Cardiac muscle cell (in vitro differentiated cells and primary cell): Measurements from ENCODE around the gene SDC1. TPM values are rescaled to one million over a fixed set of nuclear protein-coding genes. Genes with fewer than 3 reads are reported as not detected.

Experiments used
- DNase-seq, 2 donors: peaks; one replicate each; pipeline versions ENCODE4 v3.0.0 to v3.0.0-alpha.2; 2010 to 2017; ENCODE audit warnings: low read depth in 1 of 2, low spot score in 1 of 2
- H3K27ac ChIP-seq: fragments of 200-600 bp; sonication (generic); 2 replicates; pipeline ENCODE4 v1.5.1; 2016
- H3K27me3 ChIP-seq: fragments of 200-600 bp; sonication (generic); 2 replicates; pipeline ENCODE4 v1.6.0; 2016; ENCODE audit warnings: control low read depth
- H3K36me3 ChIP-seq: fragments of 200-600 bp; sonication (generic); 2 replicates; pipeline ENCODE4 v1.5.1; 2016; ENCODE audit warnings: control low read depth
- H3K4me1 ChIP-seq: fragments of 200-600 bp; sonication (generic); 2 replicates; pipeline ENCODE4 v1.8.1; 2017; ENCODE audit warnings: low read depth, mild to moderate bottlenecking, mixed run types
- H3K4me3 ChIP-seq: fragments of 200-600 bp; sonication (generic); 2 replicates; pipeline ENCODE4 v1.5.1; 2016; ENCODE audit warnings: mild to moderate bottlenecking
- H3K9me3 ChIP-seq: fragments of 200-600 bp; sonication (generic); 2 replicates; pipeline ENCODE4 v1.5.1; 2017; ENCODE audit warnings: low read depth, mild to moderate bottlenecking, control low read depth
- CTCF ChIP-seq: IDR thresholded peaks from 2 replicates; pipeline ENCODE4 v1.5.1; 2012; ENCODE audit warnings: low read depth, mild to moderate bottlenecking, low read length
- polyA plus RNA-seq: library from polyadenylated mRNA; unstranded; fragments of >200 nt; fragmentation: Nextera tagmentation; extraction: Ambion mirVana; gene quantifications from 2 replicates; pipeline ENCODE4 v1.2.1, GENCODE V29; 2016
- total RNA-seq: library from RNA; depleted of rRNA; stranded (reverse); fragments of >200 nt; gene quantifications from 2 replicates; pipeline ENCODE4 v1.2.3, GENCODE V29; 2016

Gene SDC1
- total and polyA plus RNA-seq, 2 experiments from 2014 or later = 13.3 to 14.0 TPM

- Histone ChIP-seq H3K27ac (no peak overlapping the region), H3K9me3 (no peaks in the 10 kb centered on the region)
Observed at GRCh38 chr2:20213651-20214565, 11.0 kb downstream of the SDC1 start.

GRCh38 chr2:20212871-20213503 lies 11.9 kb downstream of the SDC1 start:
- Histone ChIP-seq H3K27ac (peak overlapping the region; percentile 28), H3K4me1 (peaks cover 19% of the 10 kb centered on the region), H3K9me3 (no peaks in the 10 kb centered on the region), H3K27me3 (no peaks in the 10 kb centered on the region), H3K36me3 (no peaks in the 10 kb centered on the region), H3K4me3 (no peak overlapping the region)
- DNase-seq = no peak
- no peak for TF ChIP-seq CTCF

More at GRCh38 chr2:20213651-20214565, 11.0 kb downstream of the SDC1 start:
- peaks cover 19% of the 10 kb centered on the region for H3K4me1 ChIP-seq
- no peaks in the 10 kb centered on the region for H3K27me3 ChIP-seq
- H3K36me3 ChIP-seq = no peaks in the 10 kb centered on the region
- peak in 1 of 2 donors; percentile 27 for DNase-seq
- no peak overlapping the region for H3K4me3 ChIP-seq
- TF ChIP-seq CTCF = no peak

GRCh38 chr2:20212459-20212870 lies 12.5 kb downstream of the SDC1 start:
- Histone ChIP-seq H3K27me3 (no peaks in the 10 kb centered on the region), H3K27ac (peak overlapping the region; percentile 28), H3K9me3 (no peaks in the 10 kb centered on the region), H3K36me3 (no peaks in the 10 kb centered on the region), H3K4me3 (no peak overlapping the region), H3K4me1 (peaks cover 19% of the 10 kb centered on the region)
- DNase-seq = peak; percentile 59 to 69
- TF ChIP-seq CTCF = no peak

- Histone ChIP-seq H3K9me3 (no peaks in the 10 kb centered on the region), H3K27me3 (no peaks in the 10 kb centered on the region), H3K4me1 (peaks cover 19% of the 10 kb centered on the region), H3K4me3 (no peak overlapping the region), H3K27ac (peak overlapping the region; percentile 28), H3K36me3 (no peaks in the 10 kb centered on the region)
- TF ChIP-seq CTCF = no peak
- no peak for DNase-seq
Observed at GRCh38 chr2:20211860-20212458, 13.0 kb downstream of the SDC1 start.

GRCh38 chr2:20211420-20211819 lies 13.5 kb downstream of the SDC1 start:
- Histone ChIP-seq H3K4me1 (peaks cover 19% of the 10 kb centered on the region), H3K27me3 (no peaks in the 10 kb centered on the region), H3K4me3 (no peak overlapping the region), H3K9me3 (no peaks in the 10 kb centered on the region), H3K27ac (no peak overlapping the region), H3K36me3 (no peaks in the 10 kb centered on the region)
- no peak for DNase-seq
- no peak for TF ChIP-seq CTCF
